Activated T-cell treated with anti-CD3 and anti-CD28 coated beads for 48 hours (primary cell): ENCODE results near the gene MYOF.
"Not testable (repeated sequence)": the region's sequence is repeated elsewhere in the genome, so short reads cannot be mapped to it uniquely, and the experiment has no call there.

ENCODE experiments used
- DNase-seq: peaks from one replicate; pipeline ENCODE4 v3.0.0-alpha.2; 2020; ENCODE audit warnings: low read depth

The MYOF gene

DNA sequence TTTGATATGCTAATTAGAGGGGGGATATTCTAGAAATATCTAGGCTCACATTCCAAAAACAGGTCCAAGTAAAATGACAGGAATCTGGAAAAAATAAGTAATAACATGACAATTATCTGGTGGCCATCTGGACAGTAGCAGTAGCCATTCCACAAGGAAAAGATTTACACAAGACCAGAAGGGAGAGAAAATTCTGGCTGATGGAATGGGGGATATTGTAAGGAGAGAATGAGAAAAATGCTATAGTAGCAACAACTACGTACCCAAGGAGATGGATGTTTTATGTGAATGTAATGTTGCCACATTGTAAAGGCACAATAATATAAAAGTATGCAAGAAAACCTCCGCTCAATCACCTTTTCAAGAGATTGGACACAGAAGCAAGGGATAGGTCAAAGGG lies 5.4 kb downstream of the MYOF start:
- DNase-seq, result no peak

- no peak for DNase-seq
These were observed 6.3 kb downstream of the MYOF start for GRCh38 chr10:93475871-93476270.

- DNase-seq, result no peak
These were observed 6.9 kb downstream of the MYOF start for GRCh38 chr10:93475227-93475626.

DNA sequence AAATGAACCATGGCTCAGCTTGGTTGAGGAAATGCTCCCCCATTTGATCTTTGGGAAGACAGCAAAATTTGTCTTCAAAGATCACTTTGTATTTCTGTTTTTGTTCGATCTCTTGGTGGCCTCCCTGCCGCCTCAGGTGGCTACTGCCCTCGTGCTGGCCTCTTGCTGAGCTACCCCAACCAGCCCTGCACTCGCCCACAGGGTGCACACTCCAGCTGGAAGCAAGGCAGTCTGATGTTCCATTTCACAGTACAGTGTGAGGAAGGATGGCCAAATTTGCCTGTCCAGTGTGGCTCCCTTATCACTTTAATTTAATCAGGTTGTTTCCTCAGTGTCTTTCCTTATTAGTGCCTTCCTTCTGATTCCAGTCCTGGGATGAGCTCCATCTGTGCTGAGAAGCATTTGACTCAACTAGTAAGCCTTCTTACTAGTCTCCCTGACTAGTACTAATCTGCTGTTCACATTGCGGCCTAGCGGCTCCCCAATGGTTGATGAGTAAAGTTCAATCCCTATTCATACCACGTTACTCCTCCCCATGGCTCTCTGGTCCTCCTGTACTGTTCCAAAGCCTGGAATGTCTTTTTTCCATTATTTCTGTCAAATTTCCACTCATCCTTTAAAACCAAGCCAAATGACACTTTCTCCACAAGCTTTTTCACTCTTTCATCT lies 8.2 kb downstream of the MYOF start:
- no peak for DNase-seq

- no peak for DNase-seq
These were observed 9.0 kb downstream of the MYOF start for GRCh38 chr10:93473161-93473560.

DNA sequence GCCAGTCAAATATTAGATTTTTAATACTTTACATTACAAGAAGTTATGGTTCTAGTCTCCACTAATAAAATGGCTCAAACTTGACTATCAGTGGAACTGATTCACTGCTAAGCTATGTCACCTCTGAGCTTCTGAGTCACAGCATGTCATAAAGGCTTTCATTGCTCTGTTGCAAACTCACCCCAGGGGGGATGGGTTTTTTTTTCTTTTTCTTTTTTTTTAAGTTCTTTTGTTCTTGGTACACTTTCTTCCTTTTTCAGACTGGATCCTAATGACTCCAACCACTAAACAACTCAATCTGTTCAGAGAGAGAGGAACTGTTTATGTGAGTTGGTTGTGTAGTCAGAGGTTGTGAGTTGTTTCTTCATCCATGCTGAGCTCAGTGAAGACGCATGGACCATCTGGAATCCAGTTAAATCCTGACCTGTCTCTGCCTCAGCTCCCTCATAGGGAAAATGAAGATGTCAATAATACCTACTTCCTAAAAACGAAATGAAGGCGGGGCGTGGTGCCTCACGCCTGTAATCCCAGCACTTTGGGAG lies 11.0 kb downstream of the MYOF start:
- no peak for DNase-seq

DNA sequence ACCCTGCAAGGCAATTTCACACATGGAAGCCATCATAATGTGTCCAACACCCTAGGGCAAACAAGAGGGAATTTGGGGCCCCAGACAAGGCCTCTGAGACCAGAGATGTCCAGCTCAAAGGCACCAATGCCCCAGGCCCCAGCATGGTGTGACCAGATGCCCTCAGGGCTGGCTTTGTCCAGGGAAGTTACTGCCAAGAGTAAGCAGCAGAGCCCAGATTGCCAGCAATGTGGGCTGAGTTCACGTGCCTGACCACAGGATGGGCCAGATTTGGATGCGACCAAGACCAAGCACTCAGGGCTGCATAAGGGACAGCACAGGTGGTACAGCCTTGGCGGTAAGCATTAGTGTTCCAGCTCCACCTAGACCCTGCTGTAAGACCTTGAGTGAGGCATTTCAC lies 12.7 kb downstream of the MYOF start:
- no peak for DNase-seq

DNA sequence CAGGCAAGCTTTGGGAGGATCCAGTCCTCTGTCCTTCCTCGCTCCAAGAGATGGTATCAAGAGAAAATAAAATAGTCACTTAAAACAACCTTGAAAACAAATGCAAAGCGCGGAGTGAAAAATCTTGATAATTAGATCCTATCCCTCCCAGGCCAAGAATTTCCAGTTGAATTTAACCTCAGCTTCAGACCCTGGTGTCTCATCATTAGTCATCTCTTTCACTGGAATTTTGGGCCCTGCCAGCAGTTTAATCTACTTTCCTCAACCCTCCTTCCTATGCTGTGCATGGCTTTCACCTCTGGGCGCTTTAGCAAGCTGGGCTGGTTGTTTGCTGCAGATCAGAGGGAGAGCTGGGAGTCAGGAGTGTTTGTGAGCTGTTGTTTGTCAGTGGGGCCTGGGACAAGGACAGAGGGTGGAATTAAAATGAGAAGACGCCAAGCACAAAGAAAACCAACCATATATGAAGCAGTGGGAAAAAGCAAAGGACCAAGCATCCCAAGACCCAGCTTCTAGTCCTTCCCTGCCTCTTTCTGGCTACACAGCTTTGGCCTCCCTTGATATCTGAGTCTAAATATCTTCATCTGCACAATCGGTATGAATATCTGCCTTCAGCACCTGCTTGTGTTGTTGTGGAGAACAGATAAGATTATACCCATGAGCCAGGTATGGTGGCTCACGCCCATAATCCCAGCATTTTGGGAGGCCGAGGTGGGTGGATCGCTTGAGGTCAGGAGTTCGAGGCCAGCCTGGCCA lies 13.5 kb downstream of the MYOF start:
- no peak for DNase-seq

GRCh38 chr10:93467635-93468034 lies 14.5 kb downstream of the MYOF start:
- not testable (repeated sequence) for DNase-seq

DNA sequence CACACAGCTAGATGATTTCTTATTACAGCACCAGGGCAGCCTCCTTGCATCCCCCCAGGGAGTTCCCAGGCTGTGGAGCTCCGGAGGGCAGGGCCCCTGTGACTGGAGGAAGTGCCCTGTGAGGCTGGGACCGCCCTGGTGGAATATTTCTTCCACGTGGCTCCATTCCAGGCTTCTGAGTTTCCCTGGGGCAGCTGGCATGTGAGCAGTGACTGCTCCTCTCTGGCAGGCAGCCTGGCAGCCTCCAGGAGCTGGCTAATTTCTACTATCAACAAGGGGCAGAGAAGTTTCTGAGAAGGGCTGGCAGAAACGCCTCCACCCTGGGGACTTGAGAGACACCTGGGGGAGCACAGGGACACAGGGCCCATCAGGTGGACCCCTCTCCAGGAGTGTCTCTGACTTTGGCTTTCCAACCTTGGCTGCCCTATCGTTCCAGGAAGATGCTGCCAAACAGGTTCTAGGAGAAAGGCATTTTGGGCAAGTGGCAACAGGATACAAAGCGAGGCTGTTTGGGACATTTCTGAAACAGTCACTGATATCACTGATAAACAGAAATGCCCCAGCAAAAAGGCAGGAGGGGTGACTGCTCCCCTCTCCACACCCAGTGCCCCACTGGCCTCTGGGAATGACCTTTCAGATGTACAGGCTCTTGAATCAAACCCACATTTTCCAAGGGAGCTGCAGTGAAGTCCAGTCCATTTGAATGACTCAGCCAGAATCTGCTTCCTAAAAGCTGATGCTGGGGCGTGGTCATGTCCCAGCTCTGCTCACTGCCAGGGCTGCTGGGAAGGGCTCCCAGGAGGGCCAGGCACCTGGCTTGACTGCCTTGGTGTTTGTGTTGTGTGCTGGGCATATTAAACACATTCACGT lies 16.1 kb downstream of the MYOF start:
- DNase-seq, result no peak

DNA sequence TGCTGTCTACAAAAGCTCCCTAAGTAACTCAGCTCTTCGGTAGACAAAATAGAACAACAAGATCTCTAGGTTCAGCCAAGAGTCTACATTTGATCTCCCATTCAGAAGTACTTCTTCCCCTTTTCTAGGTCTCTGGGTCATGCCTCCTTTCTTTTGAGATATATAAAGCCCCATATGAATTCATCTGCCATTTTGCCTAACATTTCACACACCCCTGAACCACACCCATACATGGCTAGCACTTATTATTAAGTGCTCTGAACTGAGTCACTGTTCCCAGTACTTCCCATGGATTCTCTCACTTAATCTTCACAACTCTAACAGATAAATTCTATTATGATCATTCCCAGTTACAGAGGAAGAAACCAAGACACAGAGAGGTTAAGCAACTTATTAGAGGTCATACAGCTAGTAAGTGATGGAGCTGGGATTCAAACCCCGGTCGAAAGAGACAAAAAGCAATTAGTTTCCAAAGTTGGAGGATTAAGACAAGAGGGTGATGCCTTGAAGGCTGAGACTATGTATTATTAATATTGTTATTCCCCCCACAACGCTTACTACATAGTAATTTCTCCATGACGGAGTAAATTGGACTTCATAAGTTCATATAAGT lies 17.3 kb downstream of the MYOF start:
- no peak for DNase-seq

DNA sequence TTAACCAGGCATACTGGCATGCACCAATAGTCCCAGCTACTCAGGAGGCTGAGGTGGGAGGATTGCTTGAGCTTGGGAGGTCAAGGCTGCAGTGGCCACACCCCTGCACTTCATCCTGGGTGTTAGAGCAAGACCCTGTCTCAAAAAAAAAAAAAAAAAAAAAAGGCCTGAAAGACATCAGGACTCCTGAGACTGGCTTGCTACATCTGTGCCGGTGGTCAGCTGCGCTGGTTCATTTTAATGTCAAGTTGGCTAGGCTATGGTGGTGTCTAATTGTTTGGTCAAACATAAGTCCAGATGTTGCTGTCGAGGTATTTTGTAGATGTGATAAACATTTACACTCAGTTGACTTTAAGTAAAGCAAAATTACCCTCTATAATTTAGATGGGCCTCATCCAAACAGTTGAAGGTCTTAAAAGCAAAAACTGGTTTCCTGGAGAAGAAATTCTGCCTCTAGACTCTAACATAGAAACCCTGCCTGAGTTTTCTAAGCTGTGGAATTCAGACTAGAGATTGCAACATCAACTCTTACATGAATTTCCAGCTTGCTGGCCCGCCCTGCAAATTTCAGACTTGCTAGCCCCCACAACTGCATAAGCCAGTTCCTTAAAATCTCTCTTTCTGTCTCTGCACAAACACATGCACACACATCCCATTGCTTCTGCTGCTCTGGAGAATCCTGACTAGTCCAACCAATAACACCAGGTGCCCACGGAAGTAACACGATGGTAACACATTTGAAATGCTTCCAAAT lies 18.2 kb downstream of the MYOF start:
- no peak for DNase-seq

GRCh38 chr10:93462881-93463280 lies 19.3 kb downstream of the MYOF start:
- DNase-seq, result peak; percentile 43

GRCh38 chr10:93462371-93462770 lies 19.8 kb downstream of the MYOF start:
- no peak for DNase-seq

GRCh38 chr10:93461807-93462178 lies 20.3 kb downstream of the MYOF start:
- DNase-seq, result no peak

GRCh38 chr10:93461109-93461806 lies 20.9 kb downstream of the MYOF start:
- DNase-seq, result no peak

GRCh38 chr10:93459466-93459865 lies 22.7 kb downstream of the MYOF start:
- DNase-seq, result no peak

- DNase-seq, result peak; percentile 27
These were observed 23.3 kb downstream of the MYOF start for GRCh38 chr10:93458821-93459257.

DNA sequence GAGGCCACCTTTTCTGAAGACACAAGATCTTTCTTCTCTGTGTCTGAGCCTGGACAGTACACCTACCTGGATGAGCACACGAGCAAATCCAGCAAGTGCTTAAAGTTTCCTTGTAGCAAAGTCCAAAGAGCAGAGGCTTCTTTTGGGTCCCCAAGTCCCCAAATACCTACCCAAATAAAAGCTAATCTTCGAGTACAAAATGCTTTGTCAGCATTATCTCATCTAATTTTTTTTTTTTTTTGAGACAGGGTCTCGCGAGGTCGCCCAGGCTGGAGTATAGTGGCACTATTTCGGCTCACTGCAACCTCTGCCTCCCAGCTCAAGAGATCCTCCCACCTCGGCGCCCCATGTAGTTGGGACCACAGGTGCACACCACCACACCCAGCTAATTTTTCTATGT lies 24.6 kb downstream of the MYOF start:
- no peak for DNase-seq

- no peak for DNase-seq
These were observed 25.7 kb downstream of the MYOF start for GRCh38 chr10:93456480-93456879.

- no peak for DNase-seq
These were observed 27.4 kb downstream of the MYOF start for GRCh38 chr10:93454736-93455135.
